Testis (tissue), 3 donors: ENCODE results near the gene RASSF1. TPM values are rescaled to one million over a fixed set of nuclear protein-coding genes. Genes with fewer than 3 reads are reported as not detected.

Source experiments
- DNase-seq: peaks from one replicate; pipeline ENCODE4 v3.0.0-alpha.2; 2019
- H3K27ac ChIP-seq, 2 donors: fragments of 200-600 bp; sonication (generic); one replicate each; pipeline ENCODE4 v1.5.1; 2019
- H3K27me3 ChIP-seq: fragments of 200-600 bp; sonication (generic); one replicate; pipeline ENCODE4 v1.5.1; 2019
- H3K36me3 ChIP-seq: fragments of 200-600 bp; sonication (generic); one replicate; pipeline ENCODE4 v1.5.1; 2017; ENCODE audit warnings: low read depth; ENCODE audit errors: missing control alignments
- H3K4me1 ChIP-seq: fragments of 200-600 bp; sonication (generic); one replicate; pipeline ENCODE4 v1.5.1; 2019
- H3K4me3 ChIP-seq, 2 donors: fragments of 200-600 bp; sonication (generic); one replicate each; pipeline ENCODE4 v1.5.1; 2017 to 2019
- H3K9me3 ChIP-seq: fragments of 200-600 bp; sonication (generic); one replicate; pipeline ENCODE4 v1.5.1; 2017
- CTCF ChIP-seq, 3 experiments: fragments of 450-650 bp in 2 of 3; fragments of 200-600 bp in 1 of 3; sonication (generic) in 1 of 3; IDR thresholded peaks; one replicate each; pipeline ENCODE4 v1.5.1; 2016 to 2019; ENCODE audit warnings: antibody characterized with exemption in 3 of 3, mild to moderate bottlenecking in 2 of 3, moderate library complexity in 1 of 3
- POLR2A ChIP-seq: fragments of 450-650 bp; IDR thresholded peaks from one replicate; pipeline ENCODE4 v1.6.1; 2017; ENCODE audit warnings: antibody characterized with exemption, mild to moderate bottlenecking, moderate library complexity
- WGBS, 2 donors: methylation state at CpG; one replicate each; pipeline ENCODE4 v1.1.5; 2018; 5-methylcytosine and 5-hydroxymethylcytosine counted together
- intact Hi-C: fragments of 100-400 bp; cut with DNase I; formaldehyde crosslinking; loops from one replicate; pipeline ENCODE4 v1.15.1; 2023; ENCODE audit warnings: low total_unique reads
- polyA plus RNA-seq: library from polyadenylated mRNA; stranded (reverse); fragments of 350-450 nt; fragmentation: Illumina TruSeq; extraction: RNeasy Lipid Tissue Mini Kit (QIAGEN cat#74804); gene quantifications from one replicate; pipeline ENCODE4 v1.2.3, GENCODE V29; 2014; ENCODE audit warnings: low read depth, low replicate concordance; ENCODE audit not compliant: insufficient read depth
- total RNA-seq, 2 donors: library from RNA; depleted of rRNA; stranded (reverse); fragments of >200 nt; gene quantifications; one replicate each; pipeline ENCODE4 v1.2.3, GENCODE V29; 2016

Gene RASSF1
- total and polyA plus RNA-seq, 3 donors from 2014 or later: 50.0 to 60.1 (median 52.2) TPM

- Histone ChIP-seq H3K27me3 (no peaks in the 10 kb centered on the region), H3K4me1 (peaks cover 9% of the 10 kb centered on the region), H3K36me3 (no peaks in the 10 kb centered on the region), H3K4me3 (no peak overlapping the region), H3K9me3 (no peaks in the 10 kb centered on the region), H3K27ac (no peak overlapping the region)
- TF ChIP-seq POLR2A (no peak), CTCF (IDR thresholded peaks at IDR 0.05) (no peak)
- no peak for DNase-seq
- WGBS, 2 donors: 70 to 82% methylated on average over 13 of the region's 13 CpGs
- intact Hi-C loops: no loop called here
Observed at GRCh38 chr3:50385754-50386153, 45.1 kb upstream of the RASSF1 start.

- peaks cover 8% of the 10 kb centered on the region for H3K4me1 ChIP-seq
- TF ChIP-seq CTCF (IDR thresholded peaks at IDR 0.05): no peak
- TF ChIP-seq POLR2A: no peak
- intact Hi-C loops: no loop called here
- no peaks in the 10 kb centered on the region for H3K36me3 ChIP-seq
- no peak for DNase-seq
- no peaks in the 10 kb centered on the region for H3K9me3 ChIP-seq
- H3K27me3 ChIP-seq: no peaks in the 10 kb centered on the region
- no peak overlapping the region for H3K4me3 ChIP-seq
- 80 to 91% methylated on average over 3 to 6 of the region's 6 CpGs for WGBS, 2 donors
- H3K27ac ChIP-seq: no peak overlapping the region
Observed at GRCh38 chr3:50383750-50384149, 43.1 kb upstream of the RASSF1 start.

- H3K36me3 ChIP-seq: no peaks in the 10 kb centered on the region
- H3K4me1 ChIP-seq: peaks cover 8% of the 10 kb centered on the region
- no peak overlapping the region for H3K4me3 ChIP-seq
- intact Hi-C loops: no loop called here
- no peaks in the 10 kb centered on the region for H3K9me3 ChIP-seq
- 81 to 85% methylated on average over 12 of the region's 12 CpGs for WGBS, 2 donors
- TF ChIP-seq CTCF (IDR thresholded peaks at IDR 0.05): no peak
- DNase-seq: no peak
- peak overlapping the region; percentile 41 to 57 for H3K27ac ChIP-seq
- no peaks in the 10 kb centered on the region for H3K27me3 ChIP-seq
Observed at GRCh38 chr3:50382722-50383121, 42.1 kb upstream of the RASSF1 start.

- TF ChIP-seq CTCF (IDR thresholded peaks at IDR 0.05) (no peak), POLR2A (no peak)
- Histone ChIP-seq H3K36me3 (no peaks in the 10 kb centered on the region), H3K4me3 (no peak overlapping the region), H3K27ac (no peak overlapping the region), H3K27me3 (no peaks in the 10 kb centered on the region), H3K9me3 (no peaks in the 10 kb centered on the region), H3K4me1 (peaks cover 8% of the 10 kb centered on the region)
- no peak for DNase-seq
- intact Hi-C loops: no loop called here
- WGBS, 2 donors: 87 to 97% methylated on average over 3 to 4 of the region's 4 CpGs
Observed at GRCh38 chr3:50381383-50381782, 40.7 kb upstream of the RASSF1 start.

GRCh38 chr3:50380405-50381085, 39.9 kb upstream of the RASSF1 start:
- no peak overlapping the region for H3K27ac ChIP-seq
- no peaks in the 10 kb centered on the region for H3K9me3 ChIP-seq
- H3K4me3 ChIP-seq: no peak overlapping the region
- H3K27me3 ChIP-seq: no peaks in the 10 kb centered on the region
- DNase-seq: no peak
- intact Hi-C loops: no loop called here
- peaks cover 8% of the 10 kb centered on the region for H3K4me1 ChIP-seq
- TF ChIP-seq CTCF (IDR thresholded peaks at IDR 0.05) (no peak), POLR2A (no peak)
- H3K36me3 ChIP-seq: no peaks in the 10 kb centered on the region
- WGBS, 2 donors: 88 to 94% methylated on average over 17 of the region's 17 CpGs
